GM12878 (cell line): ENCODE results near the gene P2RX6. TPM values are rescaled to one million over a fixed set of nuclear protein-coding genes. Genes with fewer than 3 reads are reported as not detected.

Source experiments
- BMI1 ChIP-seq: fragments of 450-650 bp; IDR thresholded peaks from 2 replicates; pipeline ENCODE4 v1.6.1; 2016; ENCODE audit warnings: mild to moderate bottlenecking, moderate library complexity, borderline replicate concordance
- CEBPZ ChIP-seq: fragments of 150-350 bp; IDR thresholded peaks from 2 replicates; pipeline ENCODE4 v1.6.1; 2016; ENCODE audit warnings: low read depth, low read length
- DPF2 ChIP-seq: fragments of 450-650 bp; IDR thresholded peaks from 2 replicates; pipeline ENCODE4 v1.6.1; 2017; ENCODE audit warnings: mild to moderate bottlenecking
- E2F4 ChIP-seq: IDR thresholded peaks from 2 replicates; pipeline ENCODE4 v1.6.1; 2012; ENCODE audit warnings: low read depth, low read length, improper control_type of control experiment
- EGR1 ChIP-seq, 2 experiments: IDR thresholded peaks; 1 replicate in 1 of 2; 2 replicates in 1 of 2; pipeline ENCODE4 v1.6.1; 2011 to 2012; ENCODE audit warnings: low read depth in 2 of 2, low read length in 2 of 2, borderline replicate concordance in 1 of 2, mild to moderate bottlenecking in 1 of 2, moderate library complexity in 1 of 2
- HCFC1 ChIP-seq: fragments of 150-350 bp; IDR thresholded peaks from 2 replicates; pipeline ENCODE4 v1.6.1; 2014; ENCODE audit warnings: low read length
- IRF3 ChIP-seq: fragments of 450-650 bp; IDR thresholded peaks from 2 replicates; pipeline ENCODE4 v1.6.1; 2014; ENCODE audit warnings: mild to moderate bottlenecking
- IRF5 ChIP-seq: fragments of 450-650 bp; IDR thresholded peaks from 2 replicates; pipeline ENCODE4 v1.6.1; 2017; ENCODE audit warnings: borderline replicate concordance
- KDM1A ChIP-seq: fragments of 200-600 bp; sonication (generic); IDR thresholded peaks from 2 replicates; pipeline ENCODE4 v1.6.1; 2016; ENCODE audit warnings: borderline replicate concordance
- PML ChIP-seq: IDR thresholded peaks from 2 replicates; pipeline ENCODE4 v1.6.1; 2012; ENCODE audit warnings: low read length, inconsistent platforms
- POLR2AphosphoS2 ChIP-seq: IDR thresholded peaks from 2 replicates; pipeline ENCODE4 v1.6.1; 2011; ENCODE audit warnings: low read depth, mild to moderate bottlenecking, low read length, improper control_type of control experiment, moderate library complexity
- POLR2AphosphoS5 ChIP-seq: IDR thresholded peaks from 2 replicates; pipeline ENCODE4 v1.6.1; 2011; ENCODE audit warnings: mild to moderate bottlenecking, low read length, inconsistent platforms
- RAD21 ChIP-seq: IDR thresholded peaks from 2 replicates; pipeline ENCODE4 v1.6.1; 2011; ENCODE audit warnings: mild to moderate bottlenecking, low read depth, low read length, moderate library complexity; ENCODE audit not compliant: insufficient read depth
- RCOR1 ChIP-seq: conservative IDR thresholded peaks from 2 replicates; pipeline ENCODE4 v1.6.1; 2012; ENCODE audit warnings: low read depth, low read length, improper control_type of control experiment
- SMAD1 ChIP-seq: fragments of 450-650 bp; IDR thresholded peaks from 2 replicates; pipeline ENCODE4 v1.6.1; 2018; ENCODE audit warnings: mild to moderate bottlenecking, low read depth; ENCODE audit not compliant: partially characterized antibody
- SRF ChIP-seq, 2 experiments: IDR thresholded peaks; 2 replicates each; pipeline ENCODE4 v1.6.1; 2011; ENCODE audit warnings: low read depth in 2 of 2, low read length in 2 of 2, mild to moderate bottlenecking in 1 of 2, moderate library complexity in 1 of 2
- STAT3 ChIP-seq: IDR thresholded peaks from 2 replicates; pipeline ENCODE4 v1.6.1; 2011; ENCODE audit warnings: low read depth, low read length, improper control_type of control experiment
- SUZ12 ChIP-seq: fragments of 200-600 bp; sonication (generic); IDR thresholded peaks from one replicate; pipeline ENCODE4 v1.6.1; 2018; ENCODE audit warnings: antibody characterized with exemption, mild to moderate bottlenecking; ENCODE audit not compliant: unreplicated experiment
- USF1 ChIP-seq: IDR thresholded peaks from 2 replicates; pipeline ENCODE4 v1.6.1; 2011; ENCODE audit warnings: borderline replicate concordance, low read depth, mild to moderate bottlenecking, moderate library complexity, mixed read lengths, low read length; ENCODE audit not compliant: insufficient read depth; ENCODE audit errors: extremely low read length
- USF2 ChIP-seq: IDR thresholded peaks from 2 replicates; pipeline ENCODE4 v1.6.1; 2011; ENCODE audit warnings: low read depth, low read length, improper control_type of control experiment, borderline replicate concordance
- WRNIP1 ChIP-seq: IDR thresholded peaks from 2 replicates; pipeline ENCODE4 v1.6.1; 2011; ENCODE audit warnings: low read depth, low read length, improper control_type of control experiment, borderline replicate concordance
- polyA plus RNA-seq, 11 experiments: library from polyadenylated mRNA; depleted of rRNA in 4 of 11; unstranded in 6 of 11; stranded (reverse) in 5 of 11; fragments of >200 nt; fragmentation: Nextera tagmentation in 4 of 11; fragmentation: Illumina TruSeq in 1 of 11; extraction: Ambion mirVana in 4 of 11; extraction: Trizol in 1 of 11; gene quantifications; 1 replicate in 1 of 11; 2 replicates in 10 of 11; pipeline versions ENCODE4 v1.2.1 to v1.2.3, GENCODE V29; 2011 to 2016; ENCODE audit warnings: inconsistent platforms in 2 of 11, missing spikeins in 2 of 11, low read depth in 1 of 11
- total RNA-seq, 4 experiments: library from RNA; depleted of rRNA in 3 of 4; stranded (reverse); fragments of >200 nt in 3 of 4; fragmentation: Illumina TruSeq in 1 of 4; extraction: Trizol in 1 of 4; gene quantifications; 2 replicates each; pipeline versions ENCODE4 v1.2.1 to v1.2.3, GENCODE V29; 2013 to 2021

The P2RX6 gene
- total and polyA plus RNA-seq, 10 of the 15 experiments (the other 5 are each of a cell fraction or from before 2014, with no cell fraction given) = 0.03 to 0.21 (median 0.07) TPM; not detected in 5

GRCh38 chr22:21001601-21002325, 13.2 kb upstream of the P2RX6 start, which contains the start of gene THAP7 (continued):
- peak; percentile 36 for TF ChIP-seq USF2
- TF ChIP-seq RCOR1 = peak; percentile 41; the same call in 1 of the 2 replicates
- TF ChIP-seq CEBPZ = no peak
- TF ChIP-seq STAT3 = no peak
- no peak for TF ChIP-seq RAD21
- no peak for TF ChIP-seq BMI1
- TF ChIP-seq SUZ12 = no peak
- peak; percentile 91 for TF ChIP-seq POLR2AphosphoS5
- TF ChIP-seq USF1 = peak; percentile 35
- TF ChIP-seq E2F4 = 0 out of 2 replicates have a peak, but pooled peaks have one; percentile 42
- no peak for TF ChIP-seq SMAD1
- no peak for TF ChIP-seq KDM1A
- TF ChIP-seq EGR1 (IDR thresholded peaks at IDR 0.05; ENCODE audit: borderline replicate concordance in 1 of 2, low read depth in 2 of 2, low read length in 2 of 2) = 0 out of 3 replicates have a peak, but pooled peaks of 1 of the 2 experiments have one; percentile 36
- peak; percentile 89 for TF ChIP-seq POLR2AphosphoS2
- peak in 1 of 2 experiments; percentile 37; a peak in 1 of 4 replicates for TF ChIP-seq SRF (IDR thresholded peaks at IDR 0.05; ENCODE audit: low read depth in 2 of 2, low read length in 2 of 2)
- peak; percentile 63; the same call in 1 of the 2 replicates for TF ChIP-seq IRF5
- TF ChIP-seq DPF2 = peak; percentile 78
- no peak for TF ChIP-seq WRNIP1
- TF ChIP-seq PML = peak; percentile 87
- TF ChIP-seq HCFC1 = peak; percentile 51
- no peak for TF ChIP-seq IRF3
